Measurements from ENCODE around the gene ICE1.

The ICE1 gene

DNA sequence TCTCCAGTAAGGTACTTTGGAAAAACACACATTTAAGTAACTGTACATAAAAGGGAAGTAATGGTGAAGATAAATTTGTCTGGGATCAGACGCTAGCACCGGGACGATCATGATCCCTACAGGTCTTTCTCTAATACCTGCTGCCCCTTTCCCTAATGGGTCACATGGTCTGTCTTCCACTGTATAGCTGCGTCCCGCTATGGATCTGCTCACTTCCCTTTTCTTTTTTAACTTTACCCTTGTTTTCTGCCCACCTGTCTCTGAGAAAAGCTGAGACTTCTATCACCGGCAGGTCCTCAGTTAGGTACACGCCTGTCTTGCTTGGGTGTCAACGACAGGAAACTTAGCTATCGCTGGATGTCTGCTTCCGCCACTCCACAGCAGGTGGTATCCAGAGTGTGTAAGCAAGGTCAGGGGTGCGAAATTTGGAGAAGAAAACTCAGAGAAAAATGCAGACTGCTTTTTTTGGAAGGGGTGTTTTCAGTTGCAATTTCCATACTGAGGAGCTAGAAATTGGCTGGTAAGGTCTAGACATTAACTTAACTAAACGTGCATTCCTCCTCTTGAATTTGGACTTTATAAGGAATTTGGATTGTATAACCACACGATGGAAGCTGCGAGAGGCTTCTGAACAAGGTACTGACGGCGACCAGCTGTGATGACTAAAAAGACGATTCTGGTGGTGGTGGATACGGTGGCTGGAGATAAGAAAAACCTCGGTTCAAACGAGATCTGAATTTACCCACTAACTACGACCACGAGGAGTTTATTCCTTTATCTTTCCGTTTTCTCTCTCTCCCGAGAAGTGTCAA is 1.1 kb upstream of the ICE1 start:
- H3K4me3 ChIP-seq (ENCODE audit: low read length), result peak overlapping the region; percentile 87
- TF ChIP-seq ZNF274 (IDR thresholded peaks at IDR 0.05; ENCODE audit: low read depth, low read length), result no peak

DNA sequence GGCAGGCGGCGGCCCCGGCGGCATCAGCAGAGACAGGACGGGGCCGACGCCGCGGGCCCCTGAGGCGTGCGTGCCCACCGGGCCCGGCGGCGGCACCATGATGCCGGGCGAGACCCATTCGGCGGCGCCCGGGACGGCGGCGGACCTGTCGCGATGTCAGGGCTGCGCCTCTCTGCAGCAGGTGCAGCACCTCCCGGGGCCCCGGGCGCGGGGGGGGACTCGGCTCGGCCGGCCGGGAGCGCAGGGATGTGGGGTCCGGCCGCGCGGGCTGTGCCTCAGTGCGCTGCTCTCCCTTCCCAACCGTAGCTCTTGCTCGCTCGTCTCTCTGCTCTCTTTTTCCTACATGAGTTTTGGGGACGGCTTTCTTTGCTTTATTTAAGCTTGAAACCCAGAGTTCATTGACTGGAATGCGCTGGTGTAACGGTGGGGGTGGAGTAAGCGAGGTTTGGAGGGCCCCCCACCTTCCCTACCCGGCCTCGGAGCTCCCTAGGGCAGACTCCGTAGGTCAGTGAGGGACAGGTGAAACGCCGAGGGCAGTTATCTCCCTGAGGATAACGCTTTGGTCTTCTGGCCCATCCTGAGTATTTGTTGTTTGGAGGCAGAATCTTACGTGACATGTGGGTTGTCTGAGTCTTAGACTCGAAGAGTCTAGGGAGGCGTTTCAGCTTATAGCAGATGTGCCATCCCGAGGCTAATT is 490 bp downstream of the ICE1 start:
- TF ChIP-seq ZNF274 (IDR thresholded peaks at IDR 0.05; ENCODE audit: low read depth, low read length), result no peak
- peak overlapping the region; percentile 98 for H3K4me3 ChIP-seq (ENCODE audit: low read length)

GRCh38 chr5:5423586-5423985 is 1.1 kb downstream of the ICE1 start:
- peak overlapping the region; percentile 98 for H3K4me3 ChIP-seq (ENCODE audit: low read length)
- no peak for TF ChIP-seq ZNF274 (IDR thresholded peaks at IDR 0.05; ENCODE audit: low read depth, low read length)

- no peak for TF ChIP-seq ZNF274 (IDR thresholded peaks at IDR 0.05; ENCODE audit: low read depth, low read length)
- no peak overlapping the region for H3K4me3 ChIP-seq (ENCODE audit: low read length)
Observed at GRCh38 chr5:5424736-5425135, 2.3 kb downstream of the ICE1 start.

DNA sequence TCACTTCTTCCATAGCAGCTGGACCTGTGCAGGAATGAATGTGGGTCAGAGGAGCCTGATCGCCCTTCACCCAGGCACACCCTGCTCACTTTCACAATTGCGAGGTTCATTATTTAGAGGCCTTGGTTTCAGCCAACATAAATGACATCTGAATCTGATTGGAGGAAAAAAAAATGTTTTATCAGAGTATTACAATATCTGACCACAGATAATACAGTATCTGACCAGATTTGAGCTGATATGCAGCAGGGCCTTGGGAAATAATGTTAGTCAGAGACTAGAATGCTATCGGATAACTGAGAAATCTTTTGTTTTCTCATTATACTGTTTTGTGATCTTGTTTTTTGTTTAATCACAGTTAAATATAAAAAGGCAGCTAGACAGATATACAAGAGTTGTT is 7.7 kb downstream of the ICE1 start:
- no peak for TF ChIP-seq ZNF274 (IDR thresholded peaks at IDR 0.05; ENCODE audit: low read depth, low read length)
- no peak overlapping the region for H3K4me3 ChIP-seq (ENCODE audit: low read length)

GRCh38 chr5:5432020-5432707 is 9.7 kb downstream of the ICE1 start:
- TF ChIP-seq ZNF274 (IDR thresholded peaks at IDR 0.05; ENCODE audit: low read depth, low read length), result no peak
- H3K4me3 ChIP-seq (ENCODE audit: low read length), result no peak overlapping the region

DNA sequence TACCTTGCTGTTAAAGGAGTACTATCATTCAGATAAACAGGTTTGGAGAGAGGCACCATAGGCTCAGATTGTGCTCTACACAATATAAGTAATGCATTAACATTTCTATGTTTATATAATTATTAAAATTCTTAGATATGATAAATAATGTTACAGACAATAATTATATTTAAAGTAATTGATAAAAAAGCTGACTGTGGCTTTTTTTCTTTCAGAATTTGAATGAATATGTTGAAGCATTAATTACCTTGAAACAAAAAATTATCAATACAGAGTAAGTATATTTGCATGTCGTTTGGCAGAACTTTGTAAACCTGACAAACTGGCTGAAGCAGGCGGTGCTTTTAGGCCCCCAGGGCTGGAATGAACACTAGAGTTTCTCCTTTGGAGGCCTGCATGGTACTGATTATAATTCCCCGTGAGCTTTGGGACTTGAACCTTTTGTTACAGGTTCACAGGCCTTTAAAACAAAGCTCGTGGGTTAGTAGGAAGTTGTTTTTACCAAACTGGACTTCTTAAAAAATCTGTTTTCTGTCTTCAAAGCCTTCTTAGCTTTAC is 13.8 kb downstream of the ICE1 start:
- H3K4me3 ChIP-seq (ENCODE audit: low read length), result no peak overlapping the region
- TF ChIP-seq ZNF274 (IDR thresholded peaks at IDR 0.05; ENCODE audit: low read depth, low read length), result no peak

DNA sequence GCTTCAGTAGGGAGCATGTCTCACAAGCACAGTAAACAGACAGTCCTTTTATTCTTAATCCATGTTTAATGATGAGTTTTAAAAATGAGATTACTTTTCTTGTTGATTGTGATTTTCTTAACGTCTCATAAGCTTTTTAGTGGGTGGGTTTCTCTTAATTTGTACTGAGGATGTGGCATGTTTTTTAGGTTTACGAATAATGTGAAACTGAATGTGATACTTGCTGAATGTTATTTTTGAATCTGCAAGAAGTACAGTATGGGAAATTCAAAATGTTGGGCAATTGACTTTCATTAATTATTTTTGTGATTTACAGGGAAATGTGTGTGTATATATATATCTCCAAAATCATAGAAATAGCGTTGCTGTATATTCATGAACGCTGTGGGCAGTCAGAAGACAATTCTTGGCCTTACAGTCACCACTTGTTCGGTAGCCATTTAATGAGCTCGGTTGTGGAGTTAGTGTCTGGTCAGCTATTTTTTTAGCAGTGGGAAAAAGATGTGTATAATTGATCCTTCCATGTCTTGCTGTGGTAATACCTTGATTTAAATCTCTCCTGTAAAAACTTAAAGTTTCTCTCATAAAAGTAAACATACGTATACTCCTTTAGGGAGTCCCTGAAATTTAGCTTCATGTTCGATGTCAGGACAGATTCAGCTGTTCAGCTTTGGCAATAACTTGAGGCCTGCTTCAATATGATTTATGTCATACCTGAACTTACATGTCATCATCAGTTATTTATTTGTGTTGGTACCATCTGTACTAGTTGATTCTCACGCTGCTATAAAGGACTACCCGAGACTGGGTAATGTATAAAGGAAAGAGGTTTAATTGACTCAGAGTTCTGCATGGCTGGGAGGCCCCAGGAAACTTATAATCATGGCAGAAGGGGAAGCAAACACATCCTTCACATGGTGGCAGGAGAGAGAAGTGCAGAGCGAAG is 15.0 kb downstream of the ICE1 start:
- no peak overlapping the region for H3K4me3 ChIP-seq (ENCODE audit: low read length)

GRCh38 chr5:5451863-5452262 is 29.4 kb downstream of the ICE1 start:
- no peak for TF ChIP-seq ZNF274 (IDR thresholded peaks at IDR 0.05; ENCODE audit: low read depth, low read length)
- no peak overlapping the region for H3K4me3 ChIP-seq (ENCODE audit: low read length)

More for the DNA sequence above, 15.0 kb downstream of the ICE1 start:
- no peak for TF ChIP-seq ZNF274 (IDR thresholded peaks at IDR 0.05; ENCODE audit: low read depth, low read length)

GRCh38 chr5:5453131-5453530 is 30.7 kb downstream of the ICE1 start:
- TF ChIP-seq ZNF274 (IDR thresholded peaks at IDR 0.05; ENCODE audit: low read depth, low read length), result no peak
- no peak overlapping the region for H3K4me3 ChIP-seq (ENCODE audit: low read length)

- TF ChIP-seq ZNF274 (IDR thresholded peaks at IDR 0.05; ENCODE audit: low read depth, low read length), result no peak
Observed at GRCh38 chr5:5454391-5454790, 31.9 kb downstream of the ICE1 start.

GRCh38 chr5:5456858-5457257 is 34.4 kb downstream of the ICE1 start:
- no peak overlapping the region for H3K4me3 ChIP-seq (ENCODE audit: low read length)
- no peak for TF ChIP-seq ZNF274 (IDR thresholded peaks at IDR 0.05; ENCODE audit: low read depth, low read length)

More at GRCh38 chr5:5454391-5454790, 31.9 kb downstream of the ICE1 start:
- H3K4me3 ChIP-seq (ENCODE audit: low read length), result no peak overlapping the region

DNA sequence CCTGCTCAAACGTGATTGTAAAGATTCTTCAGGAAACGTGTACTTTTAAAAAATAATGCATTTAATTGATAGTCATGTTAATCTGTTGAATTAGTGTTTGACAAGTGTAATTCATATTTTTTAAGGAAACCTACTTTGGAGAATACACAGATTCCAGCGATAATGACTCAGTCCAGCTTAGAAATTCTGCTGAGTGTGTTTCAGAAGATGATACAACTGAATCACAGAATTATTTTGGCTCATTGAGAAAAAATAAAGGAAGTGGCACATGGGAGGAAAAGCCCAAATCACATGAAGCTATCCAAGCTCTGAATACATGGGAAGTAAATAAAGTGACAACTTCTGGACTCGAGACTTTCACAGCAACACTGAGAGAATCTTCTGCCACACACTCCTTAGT is 37.8 kb downstream of the ICE1 start:
- no peak for TF ChIP-seq ZNF274 (IDR thresholded peaks at IDR 0.05; ENCODE audit: low read depth, low read length)
- no peak overlapping the region for H3K4me3 ChIP-seq (ENCODE audit: low read length)

Data from GM08714 (cell line).